Natural killer cell (primary cell): ENCODE results near the gene ST3GAL5. TPM values are rescaled to one million over a fixed set of nuclear protein-coding genes. Genes with fewer than 3 reads are reported as not detected.

Experiments
- ATAC-seq, 3 donors: fragments of 150-1000 bp in 2 of 3; fragments of 200-7000 bp in 1 of 3; cut with Tn5 transposase; 1 replicate in 1 of 3; 2 replicates in 2 of 3; pipeline ENCODE4 v1.10.0; 2021; ENCODE audit warnings: mild to moderate bottlenecking in 2 of 3, moderate library complexity in 2 of 3
- DNase-seq, 2 donors: peaks; one replicate each; pipeline versions ENCODE4 v3.0.0 to v3.0.0-alpha.2; 2013 to 2021; ENCODE audit warnings: mixed read lengths in 1 of 2
- H3K27ac ChIP-seq: one replicate; pipeline ENCODE4 v1.5.1; 2013; ENCODE audit warnings: mild to moderate bottlenecking, low read length
- H3K27me3 ChIP-seq: one replicate; pipeline ENCODE4 v1.6.1; 2013; ENCODE audit warnings: low read length; ENCODE audit not compliant: control insufficient read depth, insufficient read depth
- H3K36me3 ChIP-seq: one replicate; pipeline ENCODE4 v1.6.1; 2013; ENCODE audit warnings: low read length; ENCODE audit not compliant: control insufficient read depth, insufficient read depth
- H3K4me1 ChIP-seq: one replicate; pipeline ENCODE4 v1.6.1; 2013; ENCODE audit warnings: low read length; ENCODE audit not compliant: control insufficient read depth, insufficient read depth
- H3K4me3 ChIP-seq: one replicate; pipeline ENCODE4 v1.5.1; 2013; ENCODE audit warnings: low read length
- H3K9me3 ChIP-seq: one replicate; pipeline ENCODE4 v1.6.1; 2013; ENCODE audit warnings: low read length; ENCODE audit not compliant: control insufficient read depth, insufficient read depth
- H3K27ac Mint-ChIP-seq, 2 donors: one replicate each; pipeline ENCODE4 v1.8.0; 2022; ENCODE audit warnings: mild to moderate bottlenecking in 2 of 2, mixed read lengths in 2 of 2, moderate library complexity in 1 of 2
- H3K27me3 Mint-ChIP-seq, 2 donors: one replicate each; pipeline ENCODE4 v1.8.0; 2022; ENCODE audit warnings: low read depth in 2 of 2, mixed read lengths in 2 of 2
- H3K36me3 Mint-ChIP-seq: one replicate; pipeline ENCODE4 v1.8.0; 2022; ENCODE audit warnings: mixed read lengths
- H3K4me1 Mint-ChIP-seq, 2 donors: one replicate each; pipeline ENCODE4 v1.8.0; 2022; ENCODE audit warnings: mixed read lengths in 2 of 2
- H3K4me3 Mint-ChIP-seq: one replicate; pipeline ENCODE4 v1.8.0; 2022; ENCODE audit warnings: mild to moderate bottlenecking, moderate library complexity, mixed read lengths
- H3K9me3 Mint-ChIP-seq, 2 donors: one replicate each; pipeline ENCODE4 v1.8.0; 2022; ENCODE audit warnings: mixed read lengths in 2 of 2
- WGBS: methylation state at CpG from one replicate; pipeline ENCODE4 v1.1.7; 2013; ENCODE audit warnings: missing lambda C conversion rate; ENCODE audit not compliant: insufficient coverage; 5-methylcytosine and 5-hydroxymethylcytosine counted together
- intact Hi-C: fragments of 100-400 bp; cut with micrococcal nuclease; formaldehyde crosslinking; loops from one replicate; pipeline ENCODE4 v1.14.2; 2022
- total RNA-seq, 4 donors: library from RNA; stranded (reverse); fragments of 120-200 nt in 1 of 4; gene quantifications; one replicate each; pipeline versions ENCODE4 v1.2.3 to v1.2.4, GENCODE V29; 2013 to 2022
- TF ChIP-seq, protein P1 (sequence below): fragments of 200-600 bp; IDR thresholded peaks from one replicate; pipeline ENCODE4 v1.8.0; 2022; ENCODE audit warnings: antibody characterized with exemption

The ST3GAL5 gene
- total RNA-seq, 3 donors from 2014 or later (not counting 1 experiment from before 2014, with no cell fraction given) = 54.6 to 72.4 (median 66.1) TPM

DNA sequence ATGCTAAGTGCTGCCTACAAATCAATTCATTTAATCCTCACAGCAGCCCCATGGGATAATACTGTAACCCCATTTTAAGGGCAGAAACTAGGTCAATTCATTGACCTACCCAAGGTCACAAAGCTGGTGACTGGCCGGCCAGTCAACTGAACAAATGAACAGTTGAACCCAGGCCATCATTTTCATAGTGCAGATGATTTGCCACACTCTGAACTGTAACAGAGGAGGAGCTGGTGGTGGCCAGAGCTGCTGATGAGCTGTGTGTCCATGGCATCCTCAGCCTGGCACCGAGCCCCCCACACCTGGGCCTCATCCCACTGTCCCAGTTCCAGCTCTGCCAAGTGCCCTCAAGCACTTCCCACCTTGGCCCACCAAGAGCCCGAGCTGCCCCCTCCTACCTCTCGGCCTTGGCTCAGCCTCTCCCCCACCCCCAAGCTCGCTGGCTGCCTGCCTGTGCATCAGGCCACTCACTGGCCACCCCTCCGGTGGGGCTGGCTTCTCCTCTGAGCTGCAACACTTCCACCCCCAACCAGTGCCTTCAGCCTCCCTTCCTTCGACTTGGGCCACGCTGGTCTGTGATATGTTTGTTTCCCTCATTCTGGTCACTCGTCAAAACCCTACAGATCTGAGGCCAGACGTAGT is 76.6 kb downstream of the ST3GAL5 start:
- no peaks in the 10 kb centered on the region for H3K9me3 ChIP-seq
- H3K4me1 Mint-ChIP-seq = peaks cover 0 to 6% of the 10 kb centered on the region in 2 donors
- H3K36me3 Mint-ChIP-seq = no peaks in the 10 kb centered on the region
- H3K4me3 ChIP-seq = no peak overlapping the region
- H3K27ac Mint-ChIP-seq = no peak overlapping the region
- ATAC-seq (no peak), DNase-seq (no peak)
- peaks cover 3% of the 10 kb centered on the region for H3K4me1 ChIP-seq
- no peak overlapping the region for H3K4me3 Mint-ChIP-seq
- no peaks in the 10 kb centered on the region for H3K36me3 ChIP-seq
- WGBS = 83% methylated on average over 10 of the region's 10 CpGs
- H3K27ac ChIP-seq = no peak overlapping the region
- no peaks in the 10 kb centered on the region for H3K9me3 Mint-ChIP-seq
- H3K27me3 Mint-ChIP-seq = peaks cover 0 to 2% of the 10 kb centered on the region in 2 donors
- intact Hi-C loops = no loop called here
- TF ChIP-seq, protein P1, sequence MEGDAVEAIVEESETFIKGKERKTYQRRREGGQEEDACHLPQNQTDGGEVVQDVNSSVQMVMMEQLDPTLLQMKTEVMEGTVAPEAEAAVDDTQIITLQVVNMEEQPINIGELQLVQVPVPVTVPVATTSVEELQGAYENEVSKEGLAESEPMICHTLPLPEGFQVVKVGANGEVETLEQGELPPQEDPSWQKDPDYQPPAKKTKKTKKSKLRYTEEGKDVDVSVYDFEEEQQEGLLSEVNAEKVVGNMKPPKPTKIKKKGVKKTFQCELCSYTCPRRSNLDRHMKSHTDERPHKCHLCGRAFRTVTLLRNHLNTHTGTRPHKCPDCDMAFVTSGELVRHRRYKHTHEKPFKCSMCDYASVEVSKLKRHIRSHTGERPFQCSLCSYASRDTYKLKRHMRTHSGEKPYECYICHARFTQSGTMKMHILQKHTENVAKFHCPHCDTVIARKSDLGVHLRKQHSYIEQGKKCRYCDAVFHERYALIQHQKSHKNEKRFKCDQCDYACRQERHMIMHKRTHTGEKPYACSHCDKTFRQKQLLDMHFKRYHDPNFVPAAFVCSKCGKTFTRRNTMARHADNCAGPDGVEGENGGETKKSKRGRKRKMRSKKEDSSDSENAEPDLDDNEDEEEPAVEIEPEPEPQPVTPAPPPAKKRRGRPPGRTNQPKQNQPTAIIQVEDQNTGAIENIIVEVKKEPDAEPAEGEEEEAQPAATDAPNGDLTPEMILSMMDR = no peak
- no peaks in the 10 kb centered on the region for H3K27me3 ChIP-seq

DNA sequence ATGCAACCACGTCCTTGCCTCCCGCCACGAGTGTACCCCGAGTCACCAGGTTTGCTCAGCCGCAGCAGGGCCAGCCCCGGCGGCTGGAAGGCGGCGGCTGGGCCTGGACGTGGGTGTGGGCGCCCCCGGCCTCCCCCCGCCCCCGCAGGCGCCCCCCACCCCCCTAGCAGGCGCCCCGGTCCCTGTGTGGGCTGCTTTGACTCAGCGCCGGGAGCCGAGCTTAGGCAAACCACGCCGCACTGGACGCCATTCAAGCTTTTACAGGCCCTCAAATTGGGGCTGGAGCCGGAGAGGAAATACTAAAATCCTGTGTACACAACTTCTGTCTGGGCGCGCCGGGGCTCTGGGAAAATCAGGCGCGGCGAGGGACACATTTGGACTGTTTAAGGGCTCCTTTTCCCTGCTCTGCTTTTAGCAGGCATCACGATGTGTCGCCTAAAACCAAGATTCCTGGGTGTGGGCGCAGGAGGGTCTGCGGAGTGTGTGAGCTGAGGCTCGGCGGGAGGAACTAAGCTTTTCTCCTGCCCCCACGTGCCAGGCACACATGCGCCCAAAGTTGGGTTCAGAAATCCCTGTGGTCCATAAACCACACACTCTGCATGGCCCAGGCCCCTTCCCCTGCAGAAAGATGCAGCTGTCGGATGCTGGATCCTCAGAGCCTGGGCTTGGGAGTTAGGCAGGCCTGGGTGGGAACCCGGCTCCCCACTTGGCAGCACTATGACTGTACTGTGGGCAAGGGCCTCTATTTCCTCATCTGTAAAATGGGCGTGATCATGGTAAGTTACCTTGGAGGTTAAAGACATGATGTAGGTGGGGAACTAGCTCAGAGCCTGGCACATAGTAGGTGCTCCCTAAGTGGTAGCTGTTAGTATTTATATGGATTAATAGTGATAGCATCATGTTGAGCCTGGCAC is 77.4 kb downstream of the ST3GAL5 start:
- Histone ChIP-seq H3K4me1 (peaks cover 3% of the 10 kb centered on the region), H3K9me3 (no peaks in the 10 kb centered on the region), H3K27ac (no peak overlapping the region), H3K4me3 (no peak overlapping the region), H3K36me3 (no peaks in the 10 kb centered on the region), H3K27me3 (no peaks in the 10 kb centered on the region)
- Mint-ChIP-seq H3K27me3 (peaks cover 0 to 2% of the 10 kb centered on the region in 2 donors), H3K4me1 (peaks cover 0 to 6% of the 10 kb centered on the region in 2 donors), H3K27ac (no peak overlapping the region), H3K9me3 (no peaks in the 10 kb centered on the region), H3K36me3 (no peaks in the 10 kb centered on the region), H3K4me3 (no peak overlapping the region)
- ATAC-seq (no peak), DNase-seq (no peak)
- intact Hi-C loops = no loop called here
- TF ChIP-seq, protein P1 = no peak
- 57% methylated on average over 39 of the region's 41 CpGs for WGBS

DNA sequence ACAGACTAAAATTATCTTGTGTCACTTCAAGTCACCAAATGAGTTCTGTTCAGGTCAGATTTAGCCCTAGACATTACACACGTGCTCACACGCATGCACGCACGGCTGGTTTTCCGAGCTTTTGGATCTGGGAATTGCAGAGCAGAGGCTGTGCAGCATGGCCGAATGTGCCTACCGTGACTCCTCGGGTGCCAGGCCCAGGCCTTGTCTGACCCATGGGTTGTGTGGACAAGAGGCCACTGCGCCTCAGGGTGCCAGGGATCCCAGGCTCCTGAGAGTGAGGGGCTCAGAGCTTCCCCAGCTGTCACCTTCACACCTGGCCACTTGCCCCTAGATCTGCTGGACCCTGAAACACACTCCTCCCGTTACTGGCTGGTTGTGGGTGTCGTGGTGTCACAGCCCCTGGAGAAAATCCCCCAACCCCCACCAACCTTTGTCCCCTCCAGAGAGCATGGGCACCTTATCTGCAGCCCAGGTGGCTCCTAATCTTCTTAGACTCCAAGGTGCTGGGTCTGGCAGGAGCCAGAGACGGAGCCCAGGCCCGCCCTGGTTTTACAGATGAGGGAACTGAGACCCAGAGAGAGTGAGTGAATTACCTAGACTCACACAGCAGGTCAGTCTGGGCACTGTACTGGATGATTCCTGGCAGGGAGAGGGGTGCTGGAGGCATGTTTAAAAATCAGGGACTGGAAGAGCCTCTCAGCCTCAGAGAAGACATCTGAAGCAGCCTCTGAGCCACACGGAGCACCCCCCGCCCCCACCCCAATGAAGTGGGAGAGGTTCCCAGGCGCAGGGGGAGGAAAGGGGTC is 78.2 kb downstream of the ST3GAL5 start:
- Mint-ChIP-seq H3K4me3 (no peak overlapping the region), H3K4me1 (peaks cover 0 to 8% of the 10 kb centered on the region in 2 donors), H3K36me3 (no peaks in the 10 kb centered on the region), H3K27ac (no peak overlapping the region), H3K27me3 (peaks cover 0 to 2% of the 10 kb centered on the region in 2 donors), H3K9me3 (no peaks in the 10 kb centered on the region)
- no peak for DNase-seq
- Histone ChIP-seq H3K4me3 (no peak overlapping the region), H3K27me3 (no peaks in the 10 kb centered on the region), H3K9me3 (no peaks in the 10 kb centered on the region), H3K36me3 (no peaks in the 10 kb centered on the region), H3K27ac (no peak overlapping the region), H3K4me1 (peaks cover 3% of the 10 kb centered on the region)
- no peak for ATAC-seq
- 81% methylated on average over 16 of the region's 16 CpGs for WGBS
- intact Hi-C loops = no loop called here
- TF ChIP-seq, protein P1 = no peak
